Thymus (tissue), 11 donors: ENCODE results near the gene ITGA5. TPM values are rescaled to one million over a fixed set of nuclear protein-coding genes. Genes with fewer than 3 reads are reported as not detected.

Experiments
- DNase-seq, 9 donors: peaks; one replicate each; pipeline ENCODE4 v3.0.0-alpha.2; 2013; ENCODE audit warnings: low spot score in 9 of 9, low read depth in 6 of 9, missing footprints in 1 of 9
- H3K27ac ChIP-seq, 2 donors: one replicate each; pipeline ENCODE4 v1.5.1; 2013; ENCODE audit warnings: control low read depth in 1 of 2, low read depth in 1 of 2, low read length in 1 of 2, mild to moderate bottlenecking in 1 of 2, moderate library complexity in 1 of 2
- H3K27me3 ChIP-seq, 2 donors: one replicate each; pipeline ENCODE4 v1.5.1; 2013; ENCODE audit warnings: low read length in 1 of 2; ENCODE audit not compliant: control insufficient read depth in 2 of 2, insufficient read depth in 1 of 2
- H3K36me3 ChIP-seq, 2 donors: one replicate each; pipeline ENCODE4 v1.5.1; 2013; ENCODE audit warnings: low read length in 1 of 2, mild to moderate bottlenecking in 1 of 2, moderate library complexity in 1 of 2; ENCODE audit not compliant: control insufficient read depth in 2 of 2, insufficient read depth in 2 of 2
- H3K4me1 ChIP-seq, 2 donors: one replicate each; pipeline ENCODE4 v1.5.1; 2013; ENCODE audit warnings: low read length in 2 of 2; ENCODE audit not compliant: control insufficient read depth in 2 of 2, insufficient read depth in 2 of 2
- H3K4me3 ChIP-seq, 2 donors: one replicate each; pipeline ENCODE4 v1.5.1; 2013; ENCODE audit warnings: low read length in 2 of 2, control low read depth in 1 of 2, mild to moderate bottlenecking in 1 of 2
- H3K9me3 ChIP-seq, 2 donors: one replicate each; pipeline ENCODE4 v1.5.1; 2013; ENCODE audit warnings: low read length in 1 of 2, mild to moderate bottlenecking in 1 of 2; ENCODE audit not compliant: control insufficient read depth in 2 of 2, insufficient read depth in 1 of 2
- WGBS: extraction: QIAGEN DNeasy Blood & Tissue Kit; methylation state at CpG from one replicate; pipeline ENCODE4 v1.1.7; 2013; 5-methylcytosine and 5-hydroxymethylcytosine counted together
- polyA plus RNA-seq: library from polyadenylated mRNA; stranded (reverse); fragments of 200-250 nt; gene quantifications from one replicate; pipeline ENCODE4 v1.2.3, GENCODE V29; 2013
- total RNA-seq: library from RNA; stranded (reverse); fragments of 120-200 nt; gene quantifications from one replicate; pipeline ENCODE4 v1.2.4, GENCODE V29; 2013
- donor health status: healthy.

Gene ITGA5
- total and polyA plus RNA-seq, 2 donors: 16.7 to 25.0 TPM

DNA sequence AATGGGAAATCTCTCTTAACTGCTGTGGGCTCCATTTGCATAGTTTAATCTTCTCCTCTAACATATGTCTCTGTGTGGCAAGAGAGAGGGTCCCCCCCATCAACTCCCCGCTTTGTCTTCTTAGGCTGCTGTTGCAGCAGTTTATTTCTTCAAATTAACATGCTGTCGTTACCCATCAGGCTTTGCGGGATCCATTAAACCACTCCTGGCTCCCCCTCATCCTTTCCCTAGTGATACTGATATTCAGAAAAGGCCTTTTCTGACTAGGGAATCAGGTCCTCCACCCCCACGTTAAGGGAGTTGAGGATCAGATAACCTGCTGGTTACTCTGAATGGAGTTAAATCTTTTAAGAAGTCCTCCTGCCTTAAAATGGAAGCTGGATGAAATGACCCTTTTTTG lies 70.0 kb downstream of the ITGA5 start:
- H3K27ac ChIP-seq: no peak overlapping the region
- no peak overlapping the region for H3K4me3 ChIP-seq
- WGBS: over 99% methylated on average over 4 of the region's 4 CpGs
- peaks cover 11 to 27% of the 10 kb centered on the region in 2 donors for H3K4me1 ChIP-seq
- no peaks in the 10 kb centered on the region for H3K9me3 ChIP-seq
- no peak for DNase-seq
- H3K27me3 ChIP-seq: no peaks in the 10 kb centered on the region
- H3K36me3 ChIP-seq: peaks cover 43 to 67% of the 10 kb centered on the region in 2 donors

Other genes with a start within 250 kb of the ITGA5 start
- gene SMUG1, start 230.3 kb downstream of the ITGA5 start, total RNA-seq: 23.5 TPM
- gene SMUG1, start 230.3 kb downstream of the ITGA5 start, polyA plus RNA-seq: 28.4 TPM
- 48.1 TPM for gene CBX5, start 139.1 kb downstream of the ITGA5 start, total RNA-seq
- 8.4 TPM for gene CBX5, start 139.1 kb downstream of the ITGA5 start, polyA plus RNA-seq
- 762 TPM for gene HNRNPA1, start 138.5 kb downstream of the ITGA5 start, total RNA-seq
- gene HNRNPA1, start 138.5 kb downstream of the ITGA5 start, polyA plus RNA-seq: 1,267 TPM
- gene NFE2, start 118.3 kb downstream of the ITGA5 start, total RNA-seq: 4.7 TPM
- 2.8 TPM for gene NFE2, start 118.3 kb downstream of the ITGA5 start, polyA plus RNA-seq
- gene COPZ1, start 94.1 kb downstream of the ITGA5 start, total RNA-seq: 117 TPM
- gene COPZ1, start 94.1 kb downstream of the ITGA5 start, polyA plus RNA-seq: 94.9 TPM
- 0.57 TPM for gene GPR84, start 54.8 kb downstream of the ITGA5 start, total RNA-seq
- gene GPR84, start 54.8 kb downstream of the ITGA5 start, polyA plus RNA-seq: 0.62 TPM
- 1.6 TPM for gene ZNF385A, start 34.5 kb downstream of the ITGA5 start, total RNA-seq
- 13.6 TPM for gene ZNF385A, start 34.5 kb downstream of the ITGA5 start, polyA plus RNA-seq
- 4.9 TPM for gene GTSF1, start 54.3 kb upstream of the ITGA5 start, total RNA-seq
- 4.2 TPM for gene GTSF1, start 54.3 kb upstream of the ITGA5 start, polyA plus RNA-seq
- 108 TPM for gene NCKAP1L, start 78.5 kb upstream of the ITGA5 start, total RNA-seq
- 34.5 TPM for gene NCKAP1L, start 78.5 kb upstream of the ITGA5 start, polyA plus RNA-seq
- 1.4 TPM for gene PDE1B, start 130.3 kb upstream of the ITGA5 start, total RNA-seq
- gene PDE1B, start 130.3 kb upstream of the ITGA5 start, polyA plus RNA-seq: 6.6 TPM
- 0.09 TPM for gene PPP1R1A, start 169.4 kb upstream of the ITGA5 start, total RNA-seq
- 0.91 TPM for gene PPP1R1A, start 169.4 kb upstream of the ITGA5 start, polyA plus RNA-seq
- 2.2 TPM for gene LACRT, start 215.6 kb upstream of the ITGA5 start, total RNA-seq
- gene LACRT, start 215.6 kb upstream of the ITGA5 start, polyA plus RNA-seq: 11.5 TPM
- gene DCD, start 229.1 kb upstream of the ITGA5 start, total RNA-seq: 0.85 TPM
- 2.7 TPM for gene DCD, start 229.1 kb upstream of the ITGA5 start, polyA plus RNA-seq